HG03457 (cell line): ENCODE data around the gene SAMD4A.
"Not testable (repeated sequence)": the region's sequence is repeated elsewhere in the genome, so short reads cannot be mapped to it uniquely, and the experiment has no call there.

Experiments
- ATAC-seq: cut with Tn5 transposase; IDR thresholded peaks from one replicate; pipeline ENCODE4 v1.9.1; 2021; ENCODE audit warnings: moderate number of reproducible peaks; ENCODE audit not compliant: unreplicated experiment

SAMD4A gene

GRCh38 chr14:54752611-54753010 is 185.7 kb downstream of the SAMD4A start:
- not testable (repeated sequence) for ATAC-seq

GRCh38 chr14:54753396-54753795 is 186.5 kb downstream of the SAMD4A start:
- not testable (repeated sequence) for ATAC-seq

GRCh38 chr14:54754116-54754622 is 187.2 kb downstream of the SAMD4A start:
- ATAC-seq, result no peak

- no peak for ATAC-seq
Measured at GRCh38 chr14:54754623-54755386, 187.9 kb downstream of the SAMD4A start.

- no peak for ATAC-seq
Measured at GRCh38 chr14:54756656-54757392, 189.9 kb downstream of the SAMD4A start.

- no peak for ATAC-seq
Measured at GRCh38 chr14:54758041-54758440, 191.1 kb downstream of the SAMD4A start.

GRCh38 chr14:54759982-54760585 is 193.2 kb downstream of the SAMD4A start:
- no peak for ATAC-seq

- no peak for ATAC-seq
Measured at GRCh38 chr14:54760866-54761575, 194.1 kb downstream of the SAMD4A start.

GRCh38 chr14:54761835-54762234 is 194.9 kb downstream of the SAMD4A start:
- no peak for ATAC-seq

GRCh38 chr14:54762296-54762695 is 195.4 kb downstream of the SAMD4A start:
- ATAC-seq, result no peak

- ATAC-seq, result no peak
Measured at GRCh38 chr14:54763761-54764160, 196.8 kb downstream of the SAMD4A start.

GRCh38 chr14:54766276-54767138 is 199.6 kb downstream of the SAMD4A start:
- no peak for ATAC-seq

- ATAC-seq, result no peak
Measured at GRCh38 chr14:54767139-54767431, 200.2 kb downstream of the SAMD4A start.

- ATAC-seq, result no peak
Measured at GRCh38 chr14:54767450-54767849, 200.5 kb downstream of the SAMD4A start.

GRCh38 chr14:54768501-54769129 is 201.7 kb downstream of the SAMD4A start:
- ATAC-seq, result no peak

- ATAC-seq, result no peak
Measured at GRCh38 chr14:54769951-54770863, 203.3 kb downstream of the SAMD4A start.

GRCh38 chr14:54771411-54772027 is 204.6 kb downstream of the SAMD4A start:
- ATAC-seq, result no peak

GRCh38 chr14:54772451-54772881 is 205.5 kb downstream of the SAMD4A start:
- no peak for ATAC-seq
